Fibroblast of pulmonary artery (primary cell): ENCODE results near the gene NCKAP5L.

Experiments used
- DNase-seq: peaks from one replicate; pipeline ENCODE4 v3.0.0-alpha.2; 2010; ENCODE audit warnings: low read depth
- H3K4me3 ChIP-seq: replicated peaks from 2 replicates; pipeline ENCODE4 v1.5.1; 2011; ENCODE audit warnings: low read depth, mild to moderate bottlenecking, control low read depth, low read length, moderate library complexity
- CTCF ChIP-seq: IDR thresholded peaks from 2 replicates; pipeline ENCODE4 v1.5.1; 2011; ENCODE audit warnings: mild to moderate bottlenecking, control low read depth, low read length, inconsistent platforms; ENCODE audit errors: missing control alignments

The NCKAP5L gene

GRCh38 chr12:49828133-49829091 lies at the start of gene NCKAP5L:
NCKAP5L (minus strand) TSS chr12:49828413; CDS start chr12:49804044, 24,369 bp downstream.
- TF ChIP-seq CTCF: no peak
- peak; percentile 98 for DNase-seq
- peak within 1 kb of the TSS; percentile 80 for H3K4me3 ChIP-seq

DNA sequence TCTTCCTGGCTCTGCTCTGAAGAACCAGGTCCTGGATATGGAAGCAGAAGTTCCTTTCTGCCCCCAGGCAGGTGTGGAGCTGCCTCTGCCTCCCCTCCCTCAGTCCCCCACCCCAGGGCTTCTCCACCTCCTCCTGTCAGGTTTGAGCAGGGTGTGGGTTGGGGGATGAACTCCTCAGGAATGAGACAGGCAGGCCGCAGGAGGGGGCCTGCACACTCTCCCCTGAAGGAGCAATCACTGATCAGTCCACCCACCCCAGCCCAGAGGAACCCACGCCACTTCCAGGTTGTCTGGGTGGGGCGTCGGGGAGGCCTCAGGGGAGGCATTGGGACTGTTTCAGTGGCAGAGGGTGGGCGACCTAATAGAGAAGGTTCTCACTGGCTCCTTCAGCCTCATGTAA lies 48.9 kb upstream of the NCKAP5L start:
- H3K4me3 ChIP-seq: no peak overlapping the region
- no peak for TF ChIP-seq CTCF
- DNase-seq: no peak

GRCh38 chr12:49876070-49876469 lies 47.9 kb upstream of the NCKAP5L start:
- no peak for TF ChIP-seq CTCF
- H3K4me3 ChIP-seq: no peak overlapping the region
- DNase-seq: no peak

DNA sequence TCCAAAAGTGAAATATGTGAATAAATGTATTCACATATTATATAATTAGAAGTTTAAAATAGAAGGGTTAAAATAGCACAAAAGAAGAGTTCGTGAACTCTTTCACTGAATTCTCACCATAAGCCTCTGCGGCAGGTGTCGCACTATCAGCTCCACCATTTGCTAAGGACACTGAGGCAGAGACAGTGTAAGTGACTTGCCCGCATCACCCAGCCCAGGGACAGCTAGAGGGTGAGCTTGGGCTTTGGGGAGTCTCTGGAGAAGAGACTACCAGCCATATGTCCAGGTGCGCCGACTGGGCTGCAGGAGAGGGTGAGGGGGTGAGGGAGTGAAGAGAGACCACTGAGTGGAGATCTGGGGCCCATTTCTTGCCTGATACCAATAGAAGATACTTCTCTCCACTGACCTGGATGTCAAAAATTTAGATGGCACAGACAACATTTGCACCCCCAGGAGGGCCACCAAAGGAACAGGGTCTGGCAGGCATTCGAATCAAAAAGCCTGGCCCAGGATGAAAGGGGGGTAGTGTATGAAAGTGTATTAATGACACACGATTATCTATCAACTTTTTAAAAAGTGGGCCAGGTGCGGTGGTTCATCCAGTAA lies 47.0 kb upstream of the NCKAP5L start:
- no peak overlapping the region for H3K4me3 ChIP-seq
- DNase-seq: no peak
- TF ChIP-seq CTCF: no peak

DNA sequence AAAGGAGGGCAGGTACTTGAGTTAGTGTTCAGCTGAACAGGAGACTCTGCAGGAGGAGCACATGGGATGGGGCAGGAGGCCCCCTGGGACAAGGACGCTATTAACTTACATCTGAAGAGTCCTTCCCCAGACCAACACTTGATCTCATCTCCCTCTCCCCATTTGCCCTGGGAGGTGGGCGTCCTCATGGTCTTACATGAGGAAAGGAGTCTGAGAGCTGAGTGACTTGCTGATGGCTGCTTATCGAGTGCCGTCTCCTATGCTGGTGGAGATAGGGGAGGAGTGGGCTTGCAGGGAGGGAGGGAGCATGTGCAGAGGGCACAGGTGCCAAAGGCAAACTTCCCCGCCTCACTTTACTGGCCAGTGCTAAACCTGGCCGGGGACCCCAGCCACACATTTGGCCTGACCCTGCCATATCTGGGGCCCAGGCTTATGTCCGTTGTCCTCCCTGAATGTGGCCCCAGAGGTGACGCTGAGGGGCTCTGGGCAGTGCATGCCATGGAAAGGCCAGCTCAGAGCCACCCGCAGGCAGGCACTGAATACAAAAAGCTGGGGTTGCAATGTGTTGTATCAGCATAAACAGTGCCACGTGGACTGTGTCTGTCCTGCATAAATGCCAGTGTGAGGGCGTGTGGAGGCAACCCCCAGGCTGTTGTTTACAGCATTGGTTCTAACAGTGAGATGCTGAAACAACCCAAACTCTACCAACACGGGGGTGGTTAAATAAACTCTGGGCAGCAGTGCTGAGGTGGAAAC lies 46.1 kb upstream of the NCKAP5L start:
- no peak for TF ChIP-seq CTCF
- no peak for DNase-seq
- no peak overlapping the region for H3K4me3 ChIP-seq

DNA sequence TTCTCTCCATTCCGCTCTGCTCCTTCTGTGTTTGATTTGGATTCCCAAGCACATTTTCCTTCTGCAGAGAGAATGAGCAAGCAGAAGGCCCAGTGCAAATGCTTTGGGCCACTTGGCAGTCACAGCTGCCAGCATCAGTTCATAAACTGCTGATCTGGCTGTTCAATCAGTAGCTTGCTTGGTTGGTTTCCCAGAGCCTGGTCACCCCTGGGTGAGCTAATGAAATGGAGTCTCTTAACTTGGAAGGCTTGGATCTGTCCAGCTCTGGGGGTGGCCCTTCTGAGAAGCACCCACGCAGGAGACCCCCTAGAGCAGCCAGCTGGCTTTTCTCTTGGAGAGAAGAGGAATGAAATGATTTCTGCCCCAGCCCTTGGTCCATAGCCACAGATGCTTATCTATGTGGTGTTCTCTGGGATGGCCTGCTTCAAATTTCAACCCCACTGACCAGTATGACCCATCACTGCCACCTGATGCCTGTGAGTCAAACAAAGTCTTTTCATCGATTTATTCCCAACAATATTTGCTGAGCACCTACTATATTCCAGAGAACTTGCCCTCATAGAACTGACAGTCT lies 45.2 kb upstream of the NCKAP5L start:
- DNase-seq: peak; percentile 16
- H3K4me3 ChIP-seq: no peak overlapping the region
- no peak for TF ChIP-seq CTCF
